ENCODE results near the gene VLDLR.
A peak's percentile ranks its signal among the peaks of the same experiment; 100 is the strongest.

VLDLR gene

GRCh38 chr9:2621722-2622460 is at the start of gene VLDLR:
Gene VLDLR, plus strand, starts transcription at chr9:2621787. Its CDS starts 403 bp downstream, at chr9:2622190.
- DNase-seq, result no peak

- DNase-seq, result no peak
Observed at GRCh38 chr9:2574203-2574602, 47.4 kb upstream of the VLDLR start.

- no peak for DNase-seq
Observed at GRCh38 chr9:2576631-2577030, 45.0 kb upstream of the VLDLR start.

GRCh38 chr9:2583308-2584013 is 38.1 kb upstream of the VLDLR start:
- DNase-seq, result no peak

DNA sequence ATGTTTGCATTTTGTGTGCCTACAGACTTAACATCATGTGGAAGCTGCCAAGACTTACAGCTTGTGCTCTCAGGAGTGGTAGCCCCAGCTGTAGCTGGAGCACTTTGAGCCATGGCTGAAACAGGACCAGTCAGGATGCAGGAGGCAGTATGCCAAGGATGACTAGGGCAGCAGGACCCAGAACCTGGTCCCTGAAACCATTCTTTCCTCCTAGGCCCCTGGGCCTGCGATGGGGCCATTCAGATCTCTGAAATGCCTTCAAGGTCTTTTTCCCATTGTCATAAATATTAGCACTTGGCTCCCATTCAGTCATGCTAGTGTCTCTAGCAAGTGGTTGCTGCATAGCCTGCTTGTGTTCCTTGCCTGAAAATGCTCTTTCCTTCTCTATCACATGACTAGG is 29.6 kb upstream of the VLDLR start:
- DNase-seq, result no peak

GRCh38 chr9:2593744-2594143 is 27.8 kb upstream of the VLDLR start:
- DNase-seq, result no peak

- no peak for DNase-seq
Observed at GRCh38 chr9:2595973-2596372, 25.6 kb upstream of the VLDLR start.

- peak; percentile 21 for DNase-seq
Observed at GRCh38 chr9:2597483-2597882, 24.1 kb upstream of the VLDLR start.

- no peak for DNase-seq
Observed at GRCh38 chr9:2599896-2600295, 21.7 kb upstream of the VLDLR start.

DNA sequence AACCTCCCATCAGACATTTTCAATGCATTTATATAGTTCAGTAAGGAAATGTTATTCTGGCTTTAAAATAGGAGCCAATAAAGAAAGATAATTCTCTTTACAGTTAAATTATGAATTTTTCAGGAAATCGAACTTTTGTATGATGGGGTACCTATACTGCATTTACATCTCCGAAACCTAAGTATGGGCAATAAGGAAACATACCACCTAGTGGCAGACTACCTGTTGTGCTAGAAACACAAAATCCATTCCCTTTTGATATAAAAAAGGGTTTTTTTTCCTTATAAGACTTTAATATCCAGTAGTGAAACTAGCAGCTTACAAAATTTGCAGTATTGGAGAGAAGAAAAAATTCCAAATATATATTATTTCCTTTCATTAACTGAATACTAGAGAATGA is 21.3 kb upstream of the VLDLR start:
- DNase-seq, result no peak

- no peak for DNase-seq
Observed at GRCh38 chr9:2601785-2602378, 19.7 kb upstream of the VLDLR start.

- no peak for DNase-seq
Observed at GRCh38 chr9:2602704-2603116, 18.9 kb upstream of the VLDLR start.

GRCh38 chr9:2603621-2604020 is 18.0 kb upstream of the VLDLR start:
- DNase-seq, result no peak

DNA sequence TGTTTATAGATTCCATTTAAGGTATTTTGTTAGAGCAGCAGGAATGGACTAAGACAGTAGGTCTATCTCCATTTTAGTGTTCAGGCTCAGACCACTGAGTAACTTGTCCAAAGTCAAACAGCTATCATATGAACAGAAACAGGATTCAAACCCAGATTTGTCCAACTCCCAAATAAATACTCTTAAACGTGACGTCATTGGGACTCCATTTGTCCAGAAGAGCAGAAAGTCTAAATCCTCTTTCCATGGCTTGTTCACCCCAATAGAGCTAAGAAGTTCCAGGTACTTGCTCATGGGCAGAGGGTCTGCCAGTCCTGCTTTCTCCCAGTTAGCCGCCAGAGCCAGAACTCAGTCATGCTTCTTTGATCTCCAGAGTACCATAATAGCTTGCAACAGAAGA is 16.3 kb upstream of the VLDLR start:
- DNase-seq, result no peak

DNA sequence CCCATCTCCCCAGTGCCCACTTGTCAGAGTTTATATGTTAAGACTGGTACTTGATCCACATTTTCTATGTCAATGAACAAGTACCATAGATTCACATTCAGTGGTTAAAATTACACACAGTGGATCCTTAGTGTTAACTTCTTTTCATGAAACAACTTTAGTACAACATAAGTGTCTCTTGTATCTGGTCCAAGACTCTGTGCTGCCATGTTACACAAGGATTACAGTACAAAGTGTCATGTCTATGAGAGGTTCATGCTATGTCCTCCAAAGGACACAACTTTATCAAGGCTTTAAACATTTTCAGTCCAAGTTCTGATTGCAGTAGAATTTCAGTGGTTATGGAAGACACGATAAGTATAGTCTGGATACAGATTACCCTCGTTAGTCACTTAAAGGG is 13.3 kb upstream of the VLDLR start:
- DNase-seq, result no peak

DNA sequence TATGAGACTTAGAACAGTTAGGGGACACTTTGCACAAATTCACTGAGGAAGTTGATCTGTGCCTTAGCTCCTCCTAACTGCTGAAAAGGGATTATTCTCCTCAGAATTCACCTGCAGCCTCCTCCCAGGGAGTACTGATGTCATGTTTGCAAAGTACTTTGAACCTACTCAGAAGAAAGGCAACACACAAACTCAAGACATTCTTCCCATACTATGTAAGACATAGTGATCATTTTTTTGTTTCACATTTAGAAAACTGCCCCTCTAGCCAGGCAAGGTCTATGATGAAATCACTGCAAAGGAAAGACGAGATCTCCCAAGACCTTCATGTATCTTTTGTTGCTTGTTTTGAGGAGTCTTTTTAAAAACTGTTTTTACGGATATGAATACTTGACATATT is 10.6 kb upstream of the VLDLR start:
- no peak for DNase-seq

DNA sequence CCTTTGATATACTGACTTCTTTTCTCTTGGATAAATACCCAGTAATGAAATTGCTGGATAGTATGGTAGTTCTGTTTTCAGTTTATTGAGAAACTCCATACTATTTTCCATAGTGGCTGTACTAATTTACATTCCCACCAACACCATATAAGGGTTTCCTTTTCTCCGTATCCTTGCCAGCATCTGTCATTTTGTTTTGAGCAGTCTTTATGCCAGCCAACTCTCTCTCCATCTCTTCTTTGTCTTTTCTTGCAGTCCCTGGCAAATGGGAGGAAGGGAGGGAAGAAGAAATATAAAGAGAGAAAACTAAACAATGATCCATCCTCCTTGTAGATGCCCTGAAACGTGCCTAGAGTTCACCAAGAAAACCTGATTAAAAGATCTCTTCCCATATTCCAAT is 9.6 kb upstream of the VLDLR start:
- no peak for DNase-seq

DNA sequence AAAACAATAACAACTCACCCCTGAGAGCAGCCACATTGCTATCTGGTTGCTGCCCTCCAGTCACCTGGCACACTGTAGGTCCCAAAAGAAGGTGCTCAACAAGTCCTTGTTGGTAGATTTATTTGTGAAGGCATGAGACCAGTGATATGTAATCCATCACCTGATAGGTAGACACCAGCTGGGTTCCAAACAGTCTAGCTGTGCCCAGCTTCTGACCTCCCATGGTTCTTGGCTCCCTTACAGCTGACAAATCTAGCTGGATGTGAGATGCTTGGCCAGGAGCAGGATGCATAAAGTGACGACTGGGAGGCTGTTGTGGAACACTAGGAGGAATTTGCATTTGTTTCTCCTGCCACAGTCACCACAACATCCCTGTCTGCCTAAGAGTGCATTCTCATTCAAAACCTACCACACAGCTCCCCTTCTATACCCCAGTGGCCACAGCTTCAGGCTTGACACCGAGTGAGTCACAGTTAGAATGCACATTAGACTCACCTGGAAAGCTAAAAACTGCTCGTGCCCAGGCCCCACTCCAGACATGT is 7.8 kb upstream of the VLDLR start:
- peak; percentile 66 for DNase-seq

GRCh38 chr9:2615497-2615896 is 6.1 kb upstream of the VLDLR start:
- no peak for DNase-seq

- DNase-seq, result no peak
Observed at GRCh38 chr9:2616692-2617377, 4.8 kb upstream of the VLDLR start.

DNA sequence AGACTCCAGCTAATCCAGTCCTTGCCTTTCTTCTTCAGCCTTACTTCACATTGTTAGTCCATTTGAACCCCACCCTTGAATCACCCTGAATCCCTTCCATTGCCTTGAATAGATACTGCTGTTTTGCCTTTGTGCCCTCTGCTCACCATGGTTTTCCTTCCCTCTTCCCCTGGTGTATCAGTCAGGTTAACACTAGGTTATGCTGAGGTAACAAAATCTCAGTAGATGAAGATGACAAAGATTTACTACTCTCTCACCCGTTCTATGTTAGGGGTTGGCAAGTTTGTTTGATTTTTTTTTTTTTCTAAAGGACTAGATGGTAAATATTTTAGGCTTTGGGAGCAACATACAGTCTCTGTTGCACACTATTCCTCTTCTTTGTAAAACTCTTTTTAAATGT is 3.3 kb upstream of the VLDLR start:
- DNase-seq, result no peak

GRCh38 chr9:2620919-2621721 is 467 bp upstream of the VLDLR start:
- DNase-seq, result peak; percentile 38

All from NCI-H2029 (cell line).